Epithelial cell of esophagus (primary cell): ENCODE results near the gene EN2.

Source experiments
- DNase-seq: peaks from one replicate; pipeline ENCODE4 v3.0.0; 2010; ENCODE audit warnings: low read depth
- H3K4me3 ChIP-seq: 2 replicates; pipeline ENCODE4 v1.5.1; 2011; ENCODE audit warnings: mild to moderate bottlenecking, low read length, control low read depth
- CTCF ChIP-seq: IDR thresholded peaks from 2 replicates; pipeline ENCODE4 v1.5.1; 2011; ENCODE audit warnings: low read depth, mild to moderate bottlenecking, low read length, control low read depth, inconsistent platforms; ENCODE audit not compliant: insufficient read depth; ENCODE audit errors: missing control alignments

The EN2 gene

GRCh38 chr7:155465761-155466141, 7.8 kb downstream of the EN2 start:
- H3K4me3 ChIP-seq: no peak overlapping the region
- TF ChIP-seq CTCF: no peak
- DNase-seq: no peak

- no peak for TF ChIP-seq CTCF
- DNase-seq: no peak
- H3K4me3 ChIP-seq: no peak overlapping the region
These were observed 8.3 kb downstream of the EN2 start for GRCh38 chr7:155466142-155466813.

DNA sequence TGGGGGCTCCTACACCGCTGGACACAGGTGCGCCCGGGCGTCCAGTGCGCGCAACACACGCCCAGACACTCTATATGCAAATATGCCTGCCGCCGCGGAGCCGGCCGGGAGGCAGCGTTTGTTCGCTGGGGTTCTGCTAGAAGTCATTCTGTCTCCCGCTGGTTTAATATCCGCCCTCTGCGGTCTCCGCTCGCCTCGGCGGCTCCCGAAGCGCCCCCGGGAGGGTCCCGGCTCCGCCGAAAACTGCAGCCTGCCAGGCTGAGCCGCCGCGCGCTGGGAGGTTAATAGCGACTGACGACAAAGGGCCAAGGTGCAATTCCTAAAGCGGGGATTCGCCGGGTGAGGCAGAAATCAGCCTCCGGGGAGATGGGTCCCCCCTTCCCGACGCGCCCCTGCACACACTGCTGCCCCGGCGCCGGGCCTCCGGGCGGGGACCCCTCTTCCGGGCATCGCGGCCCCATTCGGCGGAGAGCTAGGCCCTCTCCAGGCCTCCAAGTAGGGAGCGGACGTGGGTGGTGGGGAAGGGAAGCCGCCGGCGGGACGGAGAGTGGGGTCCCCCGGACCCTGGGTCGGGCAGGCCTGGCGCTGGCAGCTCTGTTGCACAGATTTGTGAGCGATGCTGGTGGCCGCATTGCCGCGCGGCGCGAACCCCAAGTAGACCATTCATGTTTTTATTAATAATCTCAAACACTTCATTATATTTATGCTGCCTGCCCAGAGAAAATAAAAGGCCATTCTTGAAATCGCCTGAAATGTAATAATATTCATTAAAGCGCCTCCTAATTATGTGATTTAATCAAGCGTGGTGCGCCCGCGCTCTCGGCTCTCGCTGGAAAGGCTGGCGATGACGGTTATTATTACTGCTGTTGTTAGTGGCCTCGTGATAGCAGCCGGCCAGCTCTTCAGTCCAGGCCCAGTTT, 9.1 kb downstream of the EN2 start:
- DNase-seq: no peak
- no peak for TF ChIP-seq CTCF
- no peak overlapping the region for H3K4me3 ChIP-seq

DNA sequence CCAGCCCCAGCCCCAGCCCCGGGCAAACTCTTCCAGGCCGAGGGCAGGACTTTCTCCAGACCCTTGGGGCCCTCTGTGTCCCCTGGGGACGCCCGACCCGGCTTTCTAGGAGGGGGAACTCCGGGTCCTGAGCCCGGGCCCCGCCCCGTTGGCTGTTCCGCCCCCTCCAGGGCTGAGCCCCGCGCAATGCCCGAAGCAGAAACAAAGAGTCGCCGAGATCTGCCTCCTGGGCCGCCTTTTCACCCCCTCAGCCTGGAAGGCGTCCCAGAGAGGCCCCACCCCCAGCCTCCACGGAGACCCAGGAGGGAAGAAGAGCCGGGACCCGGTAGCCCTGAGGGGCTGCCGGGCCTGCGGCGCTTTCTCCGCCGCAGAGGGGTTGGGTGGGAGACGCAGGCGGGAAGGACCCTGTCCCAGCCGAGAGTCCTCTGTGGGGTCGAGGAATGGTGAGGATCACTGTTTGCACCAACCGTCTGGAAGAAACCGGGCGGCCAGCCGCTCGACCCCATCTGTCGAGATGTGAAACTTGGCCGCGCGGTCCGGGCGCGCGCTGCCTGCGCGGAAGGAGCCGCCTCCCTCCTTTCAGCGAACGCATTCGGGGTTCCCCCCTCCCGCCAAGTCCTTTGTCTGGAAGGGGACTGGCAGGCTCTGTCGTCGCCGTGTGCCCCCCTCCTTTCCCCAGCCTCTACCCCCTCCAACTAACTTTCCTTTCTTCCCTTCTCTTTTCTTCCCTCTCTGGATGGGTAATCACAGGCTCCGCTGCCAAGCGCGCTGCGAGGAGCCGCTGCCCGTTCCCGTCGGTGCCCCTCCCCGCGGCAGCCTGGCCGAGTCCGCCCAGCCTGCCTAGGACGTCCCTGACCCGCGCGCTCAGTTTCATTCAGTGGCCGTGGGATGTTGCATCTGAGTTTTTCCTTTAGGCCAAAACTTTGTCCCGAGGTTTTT, 10.2 kb downstream of the EN2 start:
- no peak for DNase-seq
- H3K4me3 ChIP-seq: no peak overlapping the region
- TF ChIP-seq CTCF: no peak

- no peak for TF ChIP-seq CTCF
- no peak overlapping the region for H3K4me3 ChIP-seq
- no peak for DNase-seq
These were observed 10.8 kb downstream of the EN2 start for GRCh38 chr7:155468785-155469148.

DNA sequence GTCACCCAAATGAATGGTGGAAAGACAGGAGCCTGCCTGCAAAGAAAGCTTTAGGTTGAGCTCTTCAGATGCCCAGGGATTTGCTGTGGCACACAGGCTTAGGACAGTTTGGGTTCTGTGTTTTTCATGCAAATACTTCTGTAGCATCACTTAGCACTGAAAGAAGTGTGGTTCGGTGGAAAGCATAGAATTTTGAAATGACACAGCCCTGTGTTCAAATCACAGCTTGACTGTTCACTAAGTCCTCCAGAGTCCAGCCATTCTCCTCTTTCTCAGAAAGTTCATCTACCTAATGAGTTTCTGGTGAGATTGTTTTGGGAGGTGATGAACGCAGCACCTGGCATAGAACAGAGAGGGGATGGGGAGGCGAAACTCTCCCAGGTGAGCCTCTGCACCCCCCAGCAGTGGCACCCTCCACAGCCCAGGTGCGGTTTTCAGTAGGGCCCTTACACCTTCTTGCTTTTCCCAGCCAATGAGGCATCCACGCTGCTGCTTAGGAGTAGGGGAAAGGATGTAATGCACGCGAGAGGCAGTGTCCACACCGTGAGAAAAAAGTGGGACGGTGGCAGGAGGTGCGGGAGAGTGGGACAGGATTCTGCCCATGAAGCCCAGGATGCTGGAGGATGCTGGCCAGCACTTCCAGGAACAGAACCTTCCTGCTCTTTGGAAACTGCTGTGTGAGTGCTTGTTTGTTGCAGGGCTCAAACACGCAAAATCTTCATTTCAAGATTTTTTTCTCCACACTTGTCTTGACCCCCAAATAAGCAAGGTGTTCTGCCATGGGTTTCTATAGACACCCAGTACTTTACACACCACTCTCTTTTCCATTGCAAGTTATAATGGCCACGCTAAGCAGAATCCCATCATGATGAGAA, 11.6 kb downstream of the EN2 start:
- no peak overlapping the region for H3K4me3 ChIP-seq
- TF ChIP-seq CTCF: no peak
- DNase-seq: no peak
